ENCODE results near the gene DCTD.

- TF ChIP-seq CTCF (IDR thresholded peaks at IDR 0.05) (no peak), POLR2AphosphoS5 (IDR thresholded peaks at IDR 0.05) (no peak)
These were observed 68.5 kb downstream of the DCTD start for GRCh38 chr4:182848685-182849084.
